ENCODE results near the gene C1QTNF2.

The C1QTNF2 gene

GRCh38 chr5:160312960-160313727 lies 57.3 kb downstream of the C1QTNF2 start:
- Histone ChIP-seq H3K36me3 (replicated peaks) (no peaks in the 10 kb centered on the region), H3K4me3 (peak overlapping the region; percentile 51), H3K4me1 (peaks cover 7% of the 10 kb centered on the region; the same call in 1 of the 2 replicates), H3K9me3 (no peaks in the 10 kb centered on the region), H3K27me3 (ENCODE audit: low read depth) (no peaks in the 10 kb centered on the region)
- peak in 1 of 2 experiments; percentile 10 for DNase-seq (ENCODE audit: low spot score in 2 of 2)
- in situ Hi-C loops (cut with MboI; ENCODE audit: low sequenced_read_pairs), result no loop called here

- DNase-seq (ENCODE audit: low spot score in 2 of 2), result peak; percentile 60 to 81
- H3K9me3 ChIP-seq, result no peaks in the 10 kb centered on the region
- peak within 1 kb of the TSS; percentile 51 for H3K4me3 ChIP-seq
Observed at GRCh38 chr5:160312134-160312959, 58.1 kb downstream of the C1QTNF2 start, which contains the start of gene CCNJL. Gene CCNJL, minus strand, starts transcription at chr5:160312564. Its CDS starts 641 bp downstream, at chr5:160311923.

GRCh38 chr5:160311491-160312133 lies 58.8 kb downstream of the C1QTNF2 start:
- Histone ChIP-seq H3K36me3 (replicated peaks) (no peaks in the 10 kb centered on the region), H3K9me3 (no peaks in the 10 kb centered on the region), H3K4me1 (peaks cover 7% of the 10 kb centered on the region; the same call in 1 of the 2 replicates), H3K4me3 (peak overlapping the region; percentile 51), H3K27me3 (ENCODE audit: low read depth) (no peaks in the 10 kb centered on the region)
- peak in 1 of 2 experiments; percentile 37 for DNase-seq (ENCODE audit: low spot score in 2 of 2)
- in situ Hi-C loops (cut with MboI; ENCODE audit: low sequenced_read_pairs), result no loop called here

More at GRCh38 chr5:160312134-160312959, 58.1 kb downstream of the C1QTNF2 start, which contains the start of gene CCNJL:
- in situ Hi-C loops (cut with MboI; ENCODE audit: low sequenced_read_pairs), result no loop called here
- Histone ChIP-seq H3K36me3 (replicated peaks) (no peaks in the 10 kb centered on the region), H3K4me1 (peaks cover 7% of the 10 kb centered on the region; the same call in 1 of the 2 replicates), H3K27me3 (ENCODE audit: low read depth) (no peaks in the 10 kb centered on the region)

- H3K27me3 ChIP-seq (ENCODE audit: low read depth), result no peaks in the 10 kb centered on the region
- no peak overlapping the region for H3K4me3 ChIP-seq
Observed at GRCh38 chr5:160310552-160311295, 59.7 kb downstream of the C1QTNF2 start.

GRCh38 chr5:160310140-160310539 lies 60.3 kb downstream of the C1QTNF2 start:
- H3K36me3 ChIP-seq (replicated peaks), result no peaks in the 10 kb centered on the region
- no peaks in the 10 kb centered on the region for H3K27me3 ChIP-seq (ENCODE audit: low read depth)

More at GRCh38 chr5:160310552-160311295, 59.7 kb downstream of the C1QTNF2 start:
- H3K36me3 ChIP-seq (replicated peaks), result no peaks in the 10 kb centered on the region
- in situ Hi-C loops (cut with MboI; ENCODE audit: low sequenced_read_pairs), result no loop called here
- no peaks in the 10 kb centered on the region for H3K9me3 ChIP-seq
- no peak for DNase-seq (ENCODE audit: low spot score in 2 of 2)
- peaks cover 7% of the 10 kb centered on the region; the same call in 1 of the 2 replicates for H3K4me1 ChIP-seq

GRCh38 chr5:160306696-160307095 lies 63.7 kb downstream of the C1QTNF2 start:
- Histone ChIP-seq H3K27me3 (ENCODE audit: low read depth) (no peaks in the 10 kb centered on the region), H3K4me1 (no peaks in the 10 kb centered on the region), H3K9me3 (no peaks in the 10 kb centered on the region), H3K36me3 (replicated peaks) (no peaks in the 10 kb centered on the region), H3K4me3 (no peak overlapping the region)
- in situ Hi-C loops (cut with MboI; ENCODE audit: low sequenced_read_pairs), result no loop called here
- DNase-seq (ENCODE audit: low spot score in 2 of 2), result no peak

More at GRCh38 chr5:160310140-160310539, 60.3 kb downstream of the C1QTNF2 start:
- H3K4me1 ChIP-seq, result 0 out of 2 replicates have a peak, but pooled peaks cover 4% of the 10 kb centered on the region
- H3K9me3 ChIP-seq, result no peaks in the 10 kb centered on the region
- in situ Hi-C loops (cut with MboI; ENCODE audit: low sequenced_read_pairs), result no loop called here
- DNase-seq (ENCODE audit: low spot score in 2 of 2), result no peak
- no peak overlapping the region for H3K4me3 ChIP-seq

GRCh38 chr5:160305319-160305718 lies 65.1 kb downstream of the C1QTNF2 start:
- Histone ChIP-seq H3K27me3 (ENCODE audit: low read depth) (no peaks in the 10 kb centered on the region), H3K36me3 (replicated peaks) (no peaks in the 10 kb centered on the region), H3K4me3 (no peak overlapping the region), H3K9me3 (no peaks in the 10 kb centered on the region), H3K4me1 (no peaks in the 10 kb centered on the region)
- no peak for DNase-seq (ENCODE audit: low spot score in 2 of 2)
- in situ Hi-C loops (cut with MboI; ENCODE audit: low sequenced_read_pairs), result no loop called here

GRCh38 chr5:160303690-160304089 lies 66.7 kb downstream of the C1QTNF2 start:
- in situ Hi-C loops (cut with MboI; ENCODE audit: low sequenced_read_pairs), result no loop called here
- H3K9me3 ChIP-seq, result no peaks in the 10 kb centered on the region
- H3K36me3 ChIP-seq (replicated peaks), result no peaks in the 10 kb centered on the region
- no peaks in the 10 kb centered on the region for H3K4me1 ChIP-seq
- no peak overlapping the region for H3K4me3 ChIP-seq
- DNase-seq (ENCODE audit: low spot score in 2 of 2), result no peak
- H3K27me3 ChIP-seq (ENCODE audit: low read depth), result no peaks in the 10 kb centered on the region

- Histone ChIP-seq H3K36me3 (replicated peaks) (no peaks in the 10 kb centered on the region), H3K9me3 (no peaks in the 10 kb centered on the region), H3K4me1 (no peaks in the 10 kb centered on the region), H3K4me3 (no peak overlapping the region), H3K27me3 (ENCODE audit: low read depth) (no peaks in the 10 kb centered on the region)
- in situ Hi-C loops (cut with MboI; ENCODE audit: low sequenced_read_pairs), result no loop called here
- DNase-seq (ENCODE audit: low spot score in 2 of 2), result no peak
Observed at GRCh38 chr5:160298189-160298588, 72.2 kb downstream of the C1QTNF2 start.

GRCh38 chr5:160297776-160298175 lies 72.7 kb downstream of the C1QTNF2 start:
- in situ Hi-C loops (cut with MboI; ENCODE audit: low sequenced_read_pairs), result no loop called here
- no peaks in the 10 kb centered on the region for H3K27me3 ChIP-seq (ENCODE audit: low read depth)
- no peak overlapping the region for H3K4me3 ChIP-seq

More at GRCh38 chr5:160297776-160298175, 72.7 kb downstream of the C1QTNF2 start:
- Histone ChIP-seq H3K36me3 (replicated peaks) (no peaks in the 10 kb centered on the region), H3K4me1 (no peaks in the 10 kb centered on the region), H3K9me3 (no peaks in the 10 kb centered on the region)
- no peak for DNase-seq (ENCODE audit: low spot score in 2 of 2)

Measured in HAP-1 (cell line).